T-helper 1 cell treated with Interleukin-12 subunit alpha and Interleukin-12 subunit beta and Interleukin-4 antibody, amounts not matched to agents 30 μg/mL and 1 μg/mL, for 36 hours (primary cell): ENCODE results near the gene PDHA2.
"Not testable (repeated sequence)": the region's sequence is repeated elsewhere in the genome, so short reads cannot be mapped to it uniquely, and the experiment has no call there.

Experiments
- H3K27ac Mint-ChIP-seq: one replicate; pipeline ENCODE4 v1.8.0; 2021; ENCODE audit warnings: mild to moderate bottlenecking, mixed read lengths
- H3K27me3 Mint-ChIP-seq: one replicate; pipeline ENCODE4 v1.8.0; 2021; ENCODE audit warnings: low read depth, mixed read lengths
- H3K36me3 Mint-ChIP-seq: one replicate; pipeline ENCODE4 v1.8.0; 2021; ENCODE audit warnings: low read depth, mixed read lengths
- H3K4me1 Mint-ChIP-seq: one replicate; pipeline ENCODE4 v1.8.0; 2021; ENCODE audit warnings: low read depth, mixed read lengths
- H3K4me3 Mint-ChIP-seq: one replicate; pipeline ENCODE4 v1.8.0; 2021; ENCODE audit warnings: mild to moderate bottlenecking, moderate library complexity, mixed read lengths
- H3K9me3 Mint-ChIP-seq: one replicate; pipeline ENCODE4 v1.8.0; 2021; ENCODE audit warnings: mixed read lengths

The PDHA2 gene

GRCh38 chr4:95839891-95840290 lies at the start of gene PDHA2:
Gene PDHA2 (plus strand): TSS chr4:95840093. CDS start chr4:95840151, 58 bp downstream.
- no peaks in the 10 kb centered on the region for H3K4me1 Mint-ChIP-seq
- no peak within 1 kb of the TSS for H3K27ac Mint-ChIP-seq
- no peaks in the 10 kb centered on the region for H3K36me3 Mint-ChIP-seq
- no peak within 1 kb of the TSS for H3K4me3 Mint-ChIP-seq
- no peaks in the 10 kb centered on the region for H3K27me3 Mint-ChIP-seq
- H3K9me3 Mint-ChIP-seq, result no peaks in the 10 kb centered on the region

GRCh38 chr4:95798003-95798402 lies 41.9 kb upstream of the PDHA2 start:
- Mint-ChIP-seq H3K27ac (no peak overlapping the region), H3K4me1 (no peaks in the 10 kb centered on the region), H3K27me3 (no peaks in the 10 kb centered on the region), H3K4me3 (no peak overlapping the region), H3K36me3 (no peaks in the 10 kb centered on the region), H3K9me3 (no peaks in the 10 kb centered on the region)

GRCh38 chr4:95798727-95799126 lies 41.2 kb upstream of the PDHA2 start:
- Mint-ChIP-seq H3K4me3 (no peak overlapping the region), H3K36me3 (no peaks in the 10 kb centered on the region), H3K9me3 (no peaks in the 10 kb centered on the region), H3K27me3 (no peaks in the 10 kb centered on the region), H3K4me1 (no peaks in the 10 kb centered on the region), H3K27ac (no peak overlapping the region)

GRCh38 chr4:95821867-95822266 lies 18.0 kb upstream of the PDHA2 start:
- Mint-ChIP-seq H3K4me1 (no peaks in the 10 kb centered on the region), H3K4me3 (no peak overlapping the region), H3K36me3 (no peaks in the 10 kb centered on the region), H3K9me3 (no peaks in the 10 kb centered on the region), H3K27ac (no peak overlapping the region), H3K27me3 (no peaks in the 10 kb centered on the region)

GRCh38 chr4:95825546-95825945 lies 14.3 kb upstream of the PDHA2 start:
- H3K4me1 Mint-ChIP-seq, result no peaks in the 10 kb centered on the region
- H3K27ac Mint-ChIP-seq, result no peak overlapping the region
- H3K27me3 Mint-ChIP-seq, result no peaks in the 10 kb centered on the region
- H3K9me3 Mint-ChIP-seq, result no peaks in the 10 kb centered on the region
- no peaks in the 10 kb centered on the region for H3K36me3 Mint-ChIP-seq
- no peak overlapping the region for H3K4me3 Mint-ChIP-seq

- Mint-ChIP-seq H3K27ac (no peak overlapping the region), H3K36me3 (no peaks in the 10 kb centered on the region), H3K4me3 (no peak overlapping the region), H3K9me3 (no peaks in the 10 kb centered on the region), H3K4me1 (no peaks in the 10 kb centered on the region), H3K27me3 (no peaks in the 10 kb centered on the region)
Measured at GRCh38 chr4:95830651-95831050, 9.2 kb upstream of the PDHA2 start.

GRCh38 chr4:95831166-95831565 lies 8.7 kb upstream of the PDHA2 start:
- Mint-ChIP-seq H3K36me3 (no peaks in the 10 kb centered on the region), H3K4me1 (no peaks in the 10 kb centered on the region), H3K27me3 (no peaks in the 10 kb centered on the region), H3K9me3 (no peaks in the 10 kb centered on the region), H3K4me3 (no peak overlapping the region), H3K27ac (no peak overlapping the region)

GRCh38 chr4:95833711-95834194 lies 6.1 kb upstream of the PDHA2 start:
- H3K36me3 Mint-ChIP-seq, result no peaks in the 10 kb centered on the region
- H3K9me3 Mint-ChIP-seq, result no peaks in the 10 kb centered on the region
- no peak overlapping the region for H3K27ac Mint-ChIP-seq
- no peaks in the 10 kb centered on the region for H3K4me1 Mint-ChIP-seq
- H3K27me3 Mint-ChIP-seq, result no peaks in the 10 kb centered on the region
- no peak overlapping the region for H3K4me3 Mint-ChIP-seq

GRCh38 chr4:95835672-95836071 lies 4.2 kb upstream of the PDHA2 start:
- H3K27ac Mint-ChIP-seq, result no peak overlapping the region
- H3K36me3 Mint-ChIP-seq, result no peaks in the 10 kb centered on the region

GRCh38 chr4:95838192-95838591 lies 1.7 kb upstream of the PDHA2 start:
- Mint-ChIP-seq H3K4me1 (no peaks in the 10 kb centered on the region), H3K27ac (no peak overlapping the region), H3K36me3 (no peaks in the 10 kb centered on the region), H3K4me3 (no peak overlapping the region), H3K9me3 (no peaks in the 10 kb centered on the region), H3K27me3 (no peaks in the 10 kb centered on the region)

More at GRCh38 chr4:95835672-95836071, 4.2 kb upstream of the PDHA2 start:
- no peaks in the 10 kb centered on the region for H3K4me1 Mint-ChIP-seq
- H3K4me3 Mint-ChIP-seq, result no peak overlapping the region
- no peaks in the 10 kb centered on the region for H3K27me3 Mint-ChIP-seq
- H3K9me3 Mint-ChIP-seq, result no peaks in the 10 kb centered on the region

GRCh38 chr4:95847908-95848460 lies 8.1 kb downstream of the PDHA2 start:
- Mint-ChIP-seq H3K27ac (no peak overlapping the region), H3K27me3 (no peaks in the 10 kb centered on the region), H3K4me3 (no peak overlapping the region), H3K9me3 (no peaks in the 10 kb centered on the region), H3K4me1 (no peaks in the 10 kb centered on the region), H3K36me3 (no peaks in the 10 kb centered on the region)

GRCh38 chr4:95850161-95850560 lies 10.3 kb downstream of the PDHA2 start:
- H3K4me3 Mint-ChIP-seq, result no peak overlapping the region

GRCh38 chr4:95857761-95858160 lies 17.9 kb downstream of the PDHA2 start:
- H3K4me3 Mint-ChIP-seq, result no peak overlapping the region
- H3K27me3 Mint-ChIP-seq, result no peaks in the 10 kb centered on the region
- H3K27ac Mint-ChIP-seq, result no peak overlapping the region
- no peaks in the 10 kb centered on the region for H3K4me1 Mint-ChIP-seq
- no peaks in the 10 kb centered on the region for H3K36me3 Mint-ChIP-seq
- H3K9me3 Mint-ChIP-seq, result peaks cover 6% of the 10 kb centered on the region

More at GRCh38 chr4:95850161-95850560, 10.3 kb downstream of the PDHA2 start:
- Mint-ChIP-seq H3K27me3 (no peaks in the 10 kb centered on the region), H3K36me3 (no peaks in the 10 kb centered on the region), H3K9me3 (no peaks in the 10 kb centered on the region), H3K4me1 (no peaks in the 10 kb centered on the region), H3K27ac (no peak overlapping the region)

GRCh38 chr4:95867919-95868318 lies 28.0 kb downstream of the PDHA2 start:
- H3K4me1 Mint-ChIP-seq, result no peaks in the 10 kb centered on the region
- H3K4me3 Mint-ChIP-seq, result no peak overlapping the region
- peaks cover 17% of the 10 kb centered on the region for H3K9me3 Mint-ChIP-seq
- no peaks in the 10 kb centered on the region for H3K27me3 Mint-ChIP-seq
- H3K36me3 Mint-ChIP-seq, result no peaks in the 10 kb centered on the region
- H3K27ac Mint-ChIP-seq, result no peak overlapping the region

GRCh38 chr4:95869414-95869813 lies 29.5 kb downstream of the PDHA2 start:
- H3K4me3 Mint-ChIP-seq, H3K27ac Mint-ChIP-seq, H3K27me3 Mint-ChIP-seq, H3K4me1 Mint-ChIP-seq, H3K36me3 Mint-ChIP-seq: not testable (repeated sequence)
- peaks cover 17% of the 10 kb centered on the region for H3K9me3 Mint-ChIP-seq
